Heart left ventricle (tissue), 16 donors: ENCODE measurements around the gene SLC25A11. TPM values are rescaled to one million over a fixed set of nuclear protein-coding genes. Genes with fewer than 3 reads are reported as not detected.
"Not testable (repeated sequence)": the region's sequence is repeated elsewhere in the genome, so short reads cannot be mapped to it uniquely, and the experiment has no call there.

Experiments
- ATAC-seq, 4 donors: fragments of 200-7000 bp; cut with Tn5 transposase; one replicate each; pipeline ENCODE4 v1.9.1; 2020 to 2022; ENCODE audit warnings: moderate library complexity in 4 of 4, mild to moderate bottlenecking in 3 of 4, moderate number of reproducible peaks in 1 of 4
- DNase-seq, 5 donors: peaks; one replicate each; pipeline ENCODE4 v3.0.0-alpha.2; 2020
- H3K27ac ChIP-seq, 12 donors: fragments of 200-600 bp; sonication (generic) in 4 of 12; one replicate each; pipeline versions ENCODE4 v1.5.0 to v1.8.0; 2016 to 2022; ENCODE audit warnings: mild to moderate bottlenecking in 2 of 12
- H3K27me3 ChIP-seq, 9 donors: fragments of 200-600 bp; sonication (generic) in 2 of 9; one replicate each; pipeline versions ENCODE4 v1.5.1 to v1.8.0; 2016 to 2022; ENCODE audit warnings: mild to moderate bottlenecking in 3 of 9
- H3K36me3 ChIP-seq, 9 donors: fragments of 200-600 bp; sonication (generic) in 2 of 9; one replicate each; pipeline versions ENCODE4 v1.5.0 to v1.8.0; 2018 to 2022; ENCODE audit warnings: mild to moderate bottlenecking in 2 of 9
- H3K4me1 ChIP-seq, 12 donors: fragments of 200-600 bp; sonication (generic) in 4 of 12; one replicate each; pipeline versions ENCODE4 v1.5.0 to v1.8.0; 2016 to 2022; ENCODE audit warnings: mild to moderate bottlenecking in 3 of 12
- H3K4me3 ChIP-seq, 12 donors: fragments of 200-600 bp; sonication (generic) in 4 of 12; one replicate each; pipeline versions ENCODE4 v1.5.0 to v1.8.0; 2017 to 2022; ENCODE audit warnings: mild to moderate bottlenecking in 9 of 12, moderate library complexity in 4 of 12
- H3K9me3 ChIP-seq, 12 donors: fragments of 200-600 bp; sonication (generic) in 4 of 12; one replicate each; pipeline versions ENCODE4 v1.5.0 to v1.8.0; 2016 to 2022; ENCODE audit warnings: mild to moderate bottlenecking in 1 of 12
- POLR2A ChIP-seq, 2 donors: fragments of 450-650 bp; IDR thresholded peaks; one replicate each; pipeline ENCODE4 v1.6.1; 2017; ENCODE audit warnings: antibody characterized with exemption in 2 of 2, mild to moderate bottlenecking in 2 of 2, moderate library complexity in 2 of 2
- WGBS, 4 donors: extraction: QIAGEN DNeasy Blood & Tissue Kit in 2 of 4; methylation state at CpG; one replicate each; pipeline versions ENCODE4 v1.1.5 to v1.1.7; 2013 to 2018; 5-methylcytosine and 5-hydroxymethylcytosine counted together
- intact Hi-C, 10 donors: fragments of 100-400 bp; cut with DNase I; formaldehyde crosslinking; loops; one replicate each; pipeline versions ENCODE4 v1.11.1 to v1.14.2; 2022
- polyA plus RNA-seq, 2 donors: library from polyadenylated mRNA; stranded (reverse); fragments of 200-250 nt; gene quantifications; one replicate each; pipeline ENCODE4 v1.2.3, GENCODE V29; 2013
- total RNA-seq, 9 donors: library from RNA; depleted of rRNA in 2 of 9; stranded (reverse); fragments of >200 nt in 2 of 9; fragmentation: NEBNext Ultra II Directional in 3 of 9; extraction: Animal tissue kit (Norgen Biotek cat#: 25700) in 3 of 9; gene quantifications; one replicate each; pipeline versions ENCODE4 v1.1.0 to v1.2.4, GENCODE V29; 2016 to 2023
- TF ChIP-seq, protein P1 (sequence below), 12 donors: fragments of 200-600 bp; sonication (generic) in 4 of 12; IDR thresholded peaks; one replicate each; pipeline versions ENCODE4 v1.5.0 to v1.8.0; 2018 to 2022; ENCODE audit warnings: antibody characterized with exemption in 12 of 12, mild to moderate bottlenecking in 5 of 12
- donor health status: ischemic (EF 13 %, LVEDD 7.1; RV severe dilation, severe dysfunction).
- donor health status: healthy with polysubstance abuse.
- donor health status: DM: no; HTN: yes; CAD: no.
- donor health status: DM: no; HTN: no; CAD: no.
- donor health status: ischemic (EF 25% LVEDD 6.9; RV normal size, moderate dysfunction).
- donor health status: ischemic (EF 25% LVEDD 5.7; RV mildly dilated, moderate dysfunction).
- donor health status: healthy.
- donor health status: DM: yes; HTN: yes; CAD: no.
- donor health status: ischemic (EF 35%, LVEDD 5.7; RV mildly dilated, moderate dysfunction).
- donor health status: nonischemic (EF 11% LVEDD 7.7; RV severe dilation, severe dysfunction).
- donor health status: DM: yes; HTN: yes; CAD: no.
- donor health status: PGD.
- donor health status: ischemic (EF 29% LVEDD 5.4; RV normal size, mild dysfunction).
- donor health status: nonischemic (EF 23%, LVEDD 6.1; RV moderate dilation, normal function).

The SLC25A11 gene
- total and polyA plus RNA-seq, 11 donors = 136 to 282 (median 168) TPM

DNA sequence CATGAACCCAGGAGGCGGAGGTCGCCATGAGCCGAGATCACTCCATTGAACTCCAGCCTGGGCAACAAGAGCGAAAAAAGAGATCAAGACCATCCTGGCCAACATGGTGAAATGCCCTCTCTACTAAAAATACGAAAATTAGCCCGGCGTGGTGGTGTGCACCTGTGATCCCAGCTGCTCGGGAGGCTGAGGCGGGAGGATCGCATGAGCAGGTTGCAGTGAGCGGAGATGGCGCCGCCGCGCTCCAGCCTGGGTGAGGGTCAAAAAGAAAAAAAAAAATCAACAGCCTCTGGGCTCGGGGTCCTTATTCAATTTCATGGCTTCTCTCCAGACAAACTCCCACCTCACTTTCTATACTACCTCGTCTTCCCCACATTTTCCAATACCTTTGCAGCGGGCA is 11.0 kb downstream of the SLC25A11 start:
- no peak overlapping the region for H3K27ac ChIP-seq
- ATAC-seq = no peak
- H3K9me3 ChIP-seq = no peaks in the 10 kb centered on the region
- WGBS, 4 donors = 97 to 98% (median 98%) methylated on average over 18 of the region's 18 CpGs
- peaks cover 0 to 6% (median 0%) of the 10 kb centered on the region in 9 donors for H3K36me3 ChIP-seq
- DNase-seq = no peak
- no peak for TF ChIP-seq POLR2A (IDR thresholded peaks at IDR 0.05)
- TF ChIP-seq, protein P1, sequence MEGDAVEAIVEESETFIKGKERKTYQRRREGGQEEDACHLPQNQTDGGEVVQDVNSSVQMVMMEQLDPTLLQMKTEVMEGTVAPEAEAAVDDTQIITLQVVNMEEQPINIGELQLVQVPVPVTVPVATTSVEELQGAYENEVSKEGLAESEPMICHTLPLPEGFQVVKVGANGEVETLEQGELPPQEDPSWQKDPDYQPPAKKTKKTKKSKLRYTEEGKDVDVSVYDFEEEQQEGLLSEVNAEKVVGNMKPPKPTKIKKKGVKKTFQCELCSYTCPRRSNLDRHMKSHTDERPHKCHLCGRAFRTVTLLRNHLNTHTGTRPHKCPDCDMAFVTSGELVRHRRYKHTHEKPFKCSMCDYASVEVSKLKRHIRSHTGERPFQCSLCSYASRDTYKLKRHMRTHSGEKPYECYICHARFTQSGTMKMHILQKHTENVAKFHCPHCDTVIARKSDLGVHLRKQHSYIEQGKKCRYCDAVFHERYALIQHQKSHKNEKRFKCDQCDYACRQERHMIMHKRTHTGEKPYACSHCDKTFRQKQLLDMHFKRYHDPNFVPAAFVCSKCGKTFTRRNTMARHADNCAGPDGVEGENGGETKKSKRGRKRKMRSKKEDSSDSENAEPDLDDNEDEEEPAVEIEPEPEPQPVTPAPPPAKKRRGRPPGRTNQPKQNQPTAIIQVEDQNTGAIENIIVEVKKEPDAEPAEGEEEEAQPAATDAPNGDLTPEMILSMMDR (IDR thresholded peaks at IDR 0.05) = no peak
- intact Hi-C loops = no loop called here
- no peaks in the 10 kb centered on the region for H3K27me3 ChIP-seq
- peaks cover 0 to 7% (median under 1%) of the 10 kb centered on the region in 12 donors for H3K4me1 ChIP-seq
- no peak overlapping the region for H3K4me3 ChIP-seq

DNA sequence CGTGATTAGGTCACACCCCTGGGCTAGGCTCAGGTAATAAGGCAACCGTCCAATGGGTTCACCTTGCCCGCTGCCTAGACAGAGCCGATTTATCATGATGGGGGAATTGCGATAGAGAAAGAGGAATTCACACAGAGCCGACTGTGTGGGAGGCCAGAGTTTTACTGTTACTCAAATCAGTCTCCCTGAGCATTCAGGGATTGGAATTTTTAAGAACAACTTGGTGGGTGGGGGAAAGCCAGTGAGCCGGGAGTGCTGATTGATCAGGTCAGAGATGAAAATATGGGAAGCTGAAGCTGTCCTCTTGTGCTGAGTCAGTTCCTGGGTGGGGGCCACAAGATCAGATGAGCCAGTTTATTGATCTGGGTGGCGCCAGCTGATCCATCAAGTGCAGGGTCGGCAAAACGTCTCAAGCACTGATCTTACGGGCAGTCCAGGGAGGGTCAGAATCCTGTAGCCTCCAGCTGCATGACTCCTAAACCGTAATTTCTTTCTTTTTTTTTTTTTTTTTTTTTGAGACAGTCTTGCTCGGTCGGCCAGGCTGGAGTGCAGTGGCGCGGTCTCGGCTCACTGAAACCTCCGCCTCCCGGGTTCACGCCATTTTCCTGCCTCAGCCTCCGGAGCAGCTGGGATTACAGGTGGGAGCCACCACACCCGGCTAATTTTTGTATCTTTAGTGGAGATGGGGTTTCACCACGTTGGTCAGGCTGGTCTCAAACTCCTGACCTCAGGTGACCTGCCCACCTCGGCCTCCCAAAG is 13.1 kb downstream of the SLC25A11 start:
- H3K27ac ChIP-seq, intact Hi-C loops, ATAC-seq, H3K4me3 ChIP-seq, H3K4me1 ChIP-seq, H3K27me3 ChIP-seq, DNase-seq, H3K9me3 ChIP-seq, H3K36me3 ChIP-seq: not testable (repeated sequence)
- 88 to 91% (median 89%) methylated on average over 24 of the region's 24 CpGs for WGBS, 4 donors

DNA sequence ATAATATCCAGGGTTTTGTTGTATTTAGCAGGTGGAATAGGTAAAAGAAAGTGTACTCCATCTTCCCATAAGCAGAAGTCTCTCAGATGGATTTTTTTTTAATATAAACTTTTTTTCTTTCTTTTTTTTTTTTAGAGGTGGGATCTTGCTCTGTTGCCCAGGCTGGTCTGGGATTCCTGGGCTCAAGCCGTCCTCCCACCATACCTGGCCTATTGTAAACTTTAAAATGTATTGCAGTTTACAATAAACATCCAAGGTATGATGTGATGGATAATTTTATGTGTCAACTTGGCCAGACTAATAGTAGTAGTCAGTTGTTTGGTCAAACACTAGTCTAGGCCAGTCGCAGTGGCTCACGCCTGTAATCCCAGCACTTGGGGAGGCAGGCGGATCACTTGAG is 18.5 kb downstream of the SLC25A11 start:
- Histone ChIP-seq H3K36me3 (no peaks in the 10 kb centered on the region), H3K9me3 (no peaks in the 10 kb centered on the region), H3K4me1 (peaks cover 0 to 9% (median 0%) of the 10 kb centered on the region in 12 donors), H3K27me3 (no peaks in the 10 kb centered on the region), H3K27ac (no peak overlapping the region), H3K4me3 (no peak overlapping the region)
- no peak for TF ChIP-seq POLR2A (IDR thresholded peaks at IDR 0.05)
- TF ChIP-seq, protein P1 (IDR thresholded peaks at IDR 0.05) = no peak
- no peak for DNase-seq
- no peak for ATAC-seq
- intact Hi-C loops = no loop called here
- 92 to 96% (median 94%) methylated on average over 4 of the region's 4 CpGs for WGBS, 4 donors

DNA sequence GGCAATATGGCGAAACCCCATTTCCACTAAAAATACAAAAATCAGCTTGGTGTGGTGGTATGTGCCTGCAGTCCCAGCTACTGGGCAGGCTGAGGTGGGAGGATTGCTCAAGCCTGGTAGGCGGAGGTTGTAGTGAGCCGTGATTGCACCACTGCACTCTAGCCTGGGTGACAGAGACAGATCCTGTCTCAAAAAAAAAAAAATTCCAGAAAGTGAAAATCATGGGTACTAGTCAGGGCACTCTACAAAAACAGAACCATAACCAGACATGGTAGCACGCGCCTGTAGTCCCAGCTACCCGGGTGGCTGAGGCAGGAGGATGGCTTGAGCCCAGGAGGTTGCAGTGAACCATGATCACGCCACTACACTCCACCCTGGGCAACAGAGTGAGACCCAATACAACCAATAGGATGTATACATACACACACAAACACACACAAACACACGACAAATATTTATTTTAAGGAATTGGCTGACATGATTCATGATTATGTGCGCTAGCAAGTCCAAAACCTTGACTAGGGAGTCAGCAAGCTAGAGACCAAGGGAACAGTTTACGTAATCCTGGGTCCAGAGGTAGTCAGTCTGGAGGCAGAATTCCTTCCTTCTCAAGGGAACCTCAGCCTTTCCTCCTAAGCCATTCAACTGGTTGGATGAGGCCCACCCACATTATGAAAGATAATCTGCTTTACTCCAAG is 19.3 kb downstream of the SLC25A11 start:
- no peaks in the 10 kb centered on the region for H3K27me3 ChIP-seq
- no peaks in the 10 kb centered on the region for H3K36me3 ChIP-seq
- no peak overlapping the region for H3K4me3 ChIP-seq
- H3K4me1 ChIP-seq = peaks cover 0 to 9% (median 0%) of the 10 kb centered on the region in 12 donors
- intact Hi-C loops = no loop called here
- DNase-seq (no peak), ATAC-seq (peak in 1 of 4 donors; percentile 18)
- 85 to 91% (median 89%) methylated on average over 10 of the region's 10 CpGs for WGBS, 4 donors
- no peaks in the 10 kb centered on the region for H3K9me3 ChIP-seq
- TF ChIP-seq, protein P1 (IDR thresholded peaks at IDR 0.05) = no peak
- no peak for TF ChIP-seq POLR2A (IDR thresholded peaks at IDR 0.05)
- H3K27ac ChIP-seq = no peak overlapping the region
